ENCODE measurements around the gene LELP1.
"Not testable (repeated sequence)": the region's sequence is repeated elsewhere in the genome, so short reads cannot be mapped to it uniquely, and the experiment has no call there.

GRCh38 chr1:153188301-153188700 lies 14.9 kb upstream of the LELP1 start:
- not testable (repeated sequence) for TF ChIP-seq CTCF (IDR thresholded peaks at IDR 0.05); ZFX (IDR thresholded peaks at IDR 0.05; ENCODE audit: borderline replicate concordance)

Measured in 22Rv1 (cell line).